Kidney (tissue), 14 donors: ENCODE results near the gene RTN3. TPM values are rescaled to one million over a fixed set of nuclear protein-coding genes. Genes with fewer than 3 reads are reported as not detected.

Experiments
- DNase-seq, 5 donors: peaks; one replicate each; pipeline ENCODE4 v3.0.0-alpha.2; 2013 to 2020
- FAIRE-seq: peaks from 2 replicates; lab custom pipeline; 2012; peaks lifted over from hg19 to GRCh38; lab: Jason Lieb, UNC
- H3K27ac ChIP-seq, 2 donors: one replicate each; pipeline ENCODE4 v1.7.0; 2013; ENCODE audit warnings: low read depth in 2 of 2, low read length in 2 of 2, inconsistent platforms in 1 of 2
- H3K27me3 ChIP-seq: one replicate; pipeline ENCODE4 v1.7.1; 2013; ENCODE audit warnings: low read length, inconsistent platforms; ENCODE audit not compliant: control insufficient read depth, insufficient read depth
- H3K36me3 ChIP-seq, 3 donors: one replicate each; pipeline versions ENCODE4 v1.7.0 to v1.7.1; 2013; ENCODE audit warnings: low read length in 3 of 3, control low read depth in 1 of 3, inconsistent platforms in 1 of 3; ENCODE audit not compliant: insufficient read depth in 3 of 3, control insufficient read depth in 2 of 3
- H3K4me1 ChIP-seq, 3 donors: one replicate each; pipeline versions ENCODE4 v1.7.0 to v1.7.1; 2013; ENCODE audit warnings: low read length in 3 of 3, inconsistent platforms in 1 of 3, low read depth in 1 of 3; ENCODE audit not compliant: control insufficient read depth in 2 of 3, insufficient read depth in 2 of 3
- H3K4me3 ChIP-seq, 3 donors: one replicate each; pipeline versions ENCODE4 v1.7.0 to v1.8.1; 2013; ENCODE audit warnings: low read length in 3 of 3, control low read depth in 1 of 3, inconsistent platforms in 1 of 3
- H3K9ac ChIP-seq, 3 donors: one replicate each; pipeline versions ENCODE4 v1.7.0 to v1.7.1; 2013; ENCODE audit warnings: low read length in 3 of 3, control low read depth in 1 of 3, inconsistent platforms in 1 of 3
- H3K9me3 ChIP-seq, 3 donors: one replicate each; pipeline versions ENCODE4 v1.7.0 to v1.7.1; 2013; ENCODE audit warnings: low read length in 3 of 3, control low read depth in 1 of 3, inconsistent platforms in 1 of 3; ENCODE audit not compliant: control insufficient read depth in 2 of 3, insufficient read depth in 1 of 3
- CTCF ChIP-seq: IDR thresholded peaks from 3 replicates; pipeline ENCODE4 v1.5.1; 2012; ENCODE audit warnings: mild to moderate bottlenecking, moderate library complexity, borderline replicate concordance; ENCODE audit not compliant: insufficient read depth; ENCODE audit errors: extremely low read depth
- intact Hi-C: fragments of 100-400 bp; cut with DNase I; formaldehyde crosslinking; loops from one replicate; pipeline ENCODE4 v1.11.1; 2022
- polyA plus RNA-seq: library from polyadenylated mRNA; stranded (reverse); fragments of 350-450 nt; fragmentation: Illumina TruSeq; extraction: RNeasy Lipid Tissue Mini Kit (QIAGEN cat#74804); gene quantifications from one replicate; pipeline ENCODE4 v1.2.3, GENCODE V29; 2014; ENCODE audit warnings: low read depth, low replicate concordance; ENCODE audit not compliant: insufficient read depth
- total RNA-seq: library from RNA; stranded (reverse); fragmentation: NEBNext Ultra II Directional; extraction: Animal tissue kit (Norgen Biotek cat#: 25700); gene quantifications from one replicate; pipeline ENCODE4 v1.2.1, GENCODE V29; 2021
- donor health status: control.
- donor health status: control.
- donor health status: control.
- donor health status: control.
- donor health status: control.
- donor health status: DM: yes; HTN: yes; CAD: no.
- donor health status: Normal renal cell carcinoma (clear cell type).

The RTN3 gene
- total and polyA plus RNA-seq, 2 donors from 2014 or later = 93.1 to 109 TPM

GRCh38 chr11:63761931-63762653 is 80.8 kb downstream of the RTN3 start:
- Histone ChIP-seq H3K27ac (no peak overlapping the region), H3K36me3 (peaks cover 0 to 3% (median 2%) of the 10 kb centered on the region in 3 donors), H3K4me1 (peaks cover 0 to 16% (median 5%) of the 10 kb centered on the region in 3 donors), H3K9ac (no peak overlapping the region), H3K4me3 (peak overlapping the region in 1 of 3 donors; percentile 44), H3K27me3 (no peaks in the 10 kb centered on the region), H3K9me3 (no peaks in the 10 kb centered on the region)
- no peak for TF ChIP-seq CTCF
- DNase-seq (peak in 4 of 5 donors; percentile 21 to 81 (median 49)), FAIRE-seq (no peak)
- intact Hi-C loops = no loop called here

- Histone ChIP-seq H3K4me3 (peak overlapping the region in 1 of 3 donors; percentile 44), H3K36me3 (peaks cover 0 to 3% (median 2%) of the 10 kb centered on the region in 3 donors), H3K4me1 (peaks cover 0 to 19% (median 7%) of the 10 kb centered on the region in 3 donors), H3K27me3 (no peaks in the 10 kb centered on the region), H3K9ac (no peak overlapping the region), H3K9me3 (no peaks in the 10 kb centered on the region), H3K27ac (no peak overlapping the region)
- peak; percentile 57 to 82 (median 69) for DNase-seq
- no peak for FAIRE-seq
- no peak for TF ChIP-seq CTCF
- intact Hi-C loops = no loop called here
These were observed 81.6 kb downstream of the RTN3 start for GRCh38 chr11:63762654-63763495.

- peak overlapping the region in 1 of 3 donors; percentile 44 for H3K4me3 ChIP-seq
- H3K27ac ChIP-seq = peak overlapping the region; percentile 22 to 28
- DNase-seq = peak; percentile 71 to 89 (median 75)
- peaks cover 0 to 2% (median 0%) of the 10 kb centered on the region in 3 donors for H3K36me3 ChIP-seq
- H3K9me3 ChIP-seq = no peaks in the 10 kb centered on the region
- peaks cover 0 to 19% (median 7%) of the 10 kb centered on the region in 3 donors for H3K4me1 ChIP-seq
- no peaks in the 10 kb centered on the region for H3K27me3 ChIP-seq
- no peak for TF ChIP-seq CTCF
- H3K9ac ChIP-seq = no peak overlapping the region
- FAIRE-seq = no peak
- intact Hi-C loops = no loop called here
These were observed 82.4 kb downstream of the RTN3 start for GRCh38 chr11:63763496-63764339.
